HG03159 (cell line): ENCODE results near the gene LRIT2.

Experiments used
- ATAC-seq: cut with Tn5 transposase; IDR thresholded peaks from one replicate; pipeline ENCODE4 v1.9.1; 2021; ENCODE audit warnings: mild to moderate bottlenecking, moderate library complexity; ENCODE audit not compliant: unreplicated experiment

Gene LRIT2

GRCh38 chr10:84243759-84244158, 18.4 kb upstream of the LRIT2 start:
- ATAC-seq = no peak

GRCh38 chr10:84241185-84241790, 15.9 kb upstream of the LRIT2 start, which contains the start of gene LRIT1:
TSS of gene LRIT1 (minus strand) at chr10:84241546. CDS start at chr10:84241439, 107 bp downstream.
- ATAC-seq = no peak

GRCh38 chr10:84238909-84239308, 13.6 kb upstream of the LRIT2 start:
- ATAC-seq = no peak

- no peak for ATAC-seq
These were observed 12.1 kb upstream of the LRIT2 start for GRCh38 chr10:84237199-84238051.

- no peak for ATAC-seq
These were observed 11.5 kb upstream of the LRIT2 start for GRCh38 chr10:84236807-84237198.

GRCh38 chr10:84235096-84235495, 9.8 kb upstream of the LRIT2 start:
- ATAC-seq = no peak

GRCh38 chr10:84234479-84234878, 9.1 kb upstream of the LRIT2 start:
- ATAC-seq = no peak

- no peak for ATAC-seq
These were observed 8.6 kb upstream of the LRIT2 start for GRCh38 chr10:84233940-84234339.

GRCh38 chr10:84232376-84232775, 7.0 kb upstream of the LRIT2 start:
- no peak for ATAC-seq

- ATAC-seq = no peak
These were observed 5.0 kb upstream of the LRIT2 start for GRCh38 chr10:84230359-84230758.

- no peak for ATAC-seq
These were observed 2.5 kb upstream of the LRIT2 start for GRCh38 chr10:84227810-84228209.

- no peak for ATAC-seq
These were observed 1.3 kb upstream of the LRIT2 start for GRCh38 chr10:84226616-84227015.

GRCh38 chr10:84224411-84225028, 824 bp downstream of the LRIT2 start:
- ATAC-seq = no peak

GRCh38 chr10:84221916-84222315, 3.4 kb downstream of the LRIT2 start:
- no peak for ATAC-seq

- ATAC-seq = no peak
These were observed 7.6 kb downstream of the LRIT2 start for GRCh38 chr10:84217746-84218145.

GRCh38 chr10:84216834-84217233, 8.5 kb downstream of the LRIT2 start:
- no peak for ATAC-seq

- ATAC-seq = peak; percentile 89
These were observed 10.6 kb downstream of the LRIT2 start for GRCh38 chr10:84214612-84215235.

GRCh38 chr10:84214046-84214572, 11.2 kb downstream of the LRIT2 start:
- ATAC-seq = no peak

- ATAC-seq = no peak
These were observed 12.3 kb downstream of the LRIT2 start for GRCh38 chr10:84213076-84213475.

- no peak for ATAC-seq
These were observed 13.3 kb downstream of the LRIT2 start for GRCh38 chr10:84212014-84212413.

- no peak for ATAC-seq
These were observed 13.8 kb downstream of the LRIT2 start for GRCh38 chr10:84211566-84211965.
